IMR-90 (cell line): ENCODE data around the gene PIK3CB. TPM values are rescaled to one million over a fixed set of nuclear protein-coding genes. Genes with fewer than 3 reads are reported as not detected.

ENCODE experiments used
- ATAC-seq: fragments of 200-7000 bp; cut with Tn5 transposase; 2 replicates; pipeline ENCODE4 v1.9.1; 2020; ENCODE audit warnings: low read depth, mild to moderate bottlenecking, moderate library complexity
- BruUV-seq: library from RNA; stranded (reverse); fragments of 400-500 nt; replicated peaks from 2 replicates; lab custom pipeline; 2021; lab: Mats Ljungman, UMichigan
- CTCF ChIA-PET: fragments of 300-600 bp; formaldehyde crosslinking; extraction: SDS; loops from one replicate; lab custom pipeline; 2021; ENCODE audit warnings: antibody characterized with exemption; lab: Yijun Ruan, JAX
- POLR2A ChIA-PET: fragments of 300-600 bp; sonication (Branson Sonifier 250); formaldehyde crosslinking; loops from one replicate; lab custom pipeline; 2022; ENCODE audit warnings: antibody characterized with exemption; ENCODE audit not compliant: unreplicated experiment; lab: Charles Lee
- DNase-seq: peaks from one replicate; pipeline ENCODE4 v3.0.0; 2013
- H2AFZ ChIP-seq: replicated peaks from 2 replicates; pipeline ENCODE3; 2013; ENCODE audit warnings: low read length, mild to moderate bottlenecking; ENCODE audit not compliant: poor library complexity
- H2AK5ac ChIP-seq: 2 replicates; pipeline ENCODE4 v1.6.1; 2013; ENCODE audit warnings: low read depth, low read length, inconsistent platforms
- H2AK9ac ChIP-seq: replicated peaks from 2 replicates; pipeline ENCODE3; 2013; ENCODE audit warnings: mild to moderate bottlenecking, low read depth, low read length, moderate library complexity; ENCODE audit not compliant: poor library complexity
- H2BK120ac ChIP-seq: 2 replicates; pipeline ENCODE4 v1.6.1; 2013; ENCODE audit warnings: low read depth, low read length, inconsistent platforms
- H2BK15ac ChIP-seq: 3 replicates; pipeline ENCODE4 v1.6.1; 2013; ENCODE audit warnings: low read depth, low read length, inconsistent platforms
- H2BK20ac ChIP-seq: 2 replicates; pipeline ENCODE4 v1.6.1; 2013; ENCODE audit warnings: low read depth, mild to moderate bottlenecking, inconsistent platforms, low read length, moderate library complexity
- H2BK5ac ChIP-seq: 2 replicates; pipeline ENCODE4 v1.6.1; 2013; ENCODE audit warnings: mild to moderate bottlenecking, low read depth, low read length, inconsistent platforms; ENCODE audit not compliant: poor library complexity, severe bottlenecking
- H3K14ac ChIP-seq: replicated peaks from 2 replicates; pipeline ENCODE4 v1.6.1; 2013; ENCODE audit warnings: low read depth, low read length, inconsistent platforms
- H3K18ac ChIP-seq: 2 replicates; pipeline ENCODE4 v1.6.1; 2013; ENCODE audit warnings: low read depth, low read length, control low read depth
- H3K23ac ChIP-seq: 2 replicates; pipeline ENCODE4 v1.6.1; 2013; ENCODE audit warnings: low read depth, low read length, inconsistent platforms
- H3K27ac ChIP-seq: 2 replicates; pipeline ENCODE4 v1.5.1; 2013; ENCODE audit warnings: mild to moderate bottlenecking, control low read depth, low read length; ENCODE audit not compliant: insufficient read depth
- H3K27me3 ChIP-seq: 2 replicates; pipeline ENCODE4 v1.6.1; 2013; ENCODE audit warnings: low read length; ENCODE audit not compliant: control insufficient read depth, insufficient read depth
- H3K36me3 ChIP-seq: 2 replicates; pipeline ENCODE4 v1.6.1; 2013; ENCODE audit warnings: low read length, mixed read lengths; ENCODE audit not compliant: control insufficient read depth, insufficient read depth
- H3K4ac ChIP-seq: 2 replicates; pipeline ENCODE4 v1.6.1; 2013; ENCODE audit warnings: low read depth, low read length, inconsistent platforms
- H3K4me1 ChIP-seq: 2 replicates; pipeline ENCODE4 v1.6.1; 2013; ENCODE audit warnings: low read length, mixed read lengths; ENCODE audit not compliant: control insufficient read depth, insufficient read depth
- H3K4me2 ChIP-seq: 2 replicates; pipeline ENCODE4 v1.6.1; 2013; ENCODE audit warnings: low read depth, mild to moderate bottlenecking, control low read depth, low read length, moderate library complexity
- H3K4me3 ChIP-seq: 2 replicates; pipeline ENCODE4 v1.5.1; 2013; ENCODE audit warnings: low read depth, mild to moderate bottlenecking, control low read depth, low read length, moderate library complexity; ENCODE audit not compliant: insufficient read depth
- H3K56ac ChIP-seq: 2 replicates; pipeline ENCODE4 v1.6.1; 2013; ENCODE audit warnings: low read length, inconsistent platforms; ENCODE audit not compliant: insufficient read depth; ENCODE audit errors: extremely low read depth
- H3K79me1 ChIP-seq, 2 experiments: 2 replicates each; pipeline ENCODE4 v1.6.1; 2013; ENCODE audit warnings: low read length in 2 of 2, inconsistent platforms in 1 of 2, low read depth in 1 of 2
- H3K9ac ChIP-seq: 2 replicates; pipeline ENCODE4 v1.6.1; 2013; ENCODE audit warnings: low read depth, low read length, control low read depth
- H3K9me1 ChIP-seq: 2 replicates; pipeline ENCODE4 v1.6.1; 2013; ENCODE audit warnings: low read length, inconsistent platforms; ENCODE audit not compliant: insufficient read depth
- H3K9me3 ChIP-seq: 2 replicates; pipeline ENCODE4 v1.6.1; 2013; ENCODE audit warnings: low read length; ENCODE audit not compliant: control insufficient read depth, insufficient read depth
- H4K20me1 ChIP-seq: 2 replicates; pipeline ENCODE4 v1.6.1; 2013; ENCODE audit warnings: low read length, inconsistent platforms; ENCODE audit not compliant: insufficient read depth
- H4K5ac ChIP-seq: 2 replicates; pipeline ENCODE4 v1.6.1; 2013; ENCODE audit warnings: mild to moderate bottlenecking, low read depth, low read length, control low read depth
- H4K8ac ChIP-seq, 2 experiments: 2 replicates each; pipeline ENCODE4 v1.6.1; 2013; ENCODE audit warnings: low read depth in 2 of 2, low read length in 2 of 2, control low read depth in 1 of 2, inconsistent platforms in 1 of 2
- H4K91ac ChIP-seq: 2 replicates; pipeline ENCODE4 v1.6.1; 2013; ENCODE audit warnings: low read depth, low read length, inconsistent platforms; ENCODE audit not compliant: insufficient read depth
- CEBPB ChIP-seq: IDR thresholded peaks from 2 replicates; pipeline ENCODE4 v1.6.1; 2012; ENCODE audit warnings: low read depth, low read length, improper control_type of control experiment
- ELK1 ChIP-seq: fragments of 150-350 bp; IDR thresholded peaks from 2 replicates; pipeline ENCODE4 v1.6.1; 2016; ENCODE audit warnings: low read depth, mild to moderate bottlenecking, low read length, moderate library complexity, borderline replicate concordance
- FOS ChIP-seq: fragments of 150-350 bp; IDR thresholded peaks from 2 replicates; pipeline ENCODE4 v1.6.1; 2016; ENCODE audit warnings: low read depth, low read length
- MAFK ChIP-seq: IDR thresholded peaks from 2 replicates; pipeline ENCODE4 v1.6.1; 2012; ENCODE audit warnings: low read depth, low read length, improper control_type of control experiment
- MAZ ChIP-seq: IDR thresholded peaks from 2 replicates; pipeline ENCODE4 v1.6.1; 2012; ENCODE audit warnings: low read depth, mild to moderate bottlenecking, low read length, improper control_type of control experiment, moderate library complexity, borderline replicate concordance
- NFE2L2 ChIP-seq: fragments of 150-350 bp; IDR thresholded peaks from 2 replicates; pipeline ENCODE4 v1.6.1; 2016; ENCODE audit warnings: low read depth, mild to moderate bottlenecking, low read length
- RAD21 ChIP-seq: IDR thresholded peaks from 2 replicates; pipeline ENCODE4 v1.6.1; 2012; ENCODE audit warnings: low read length, improper control_type of control experiment
- RCOR1 ChIP-seq: IDR thresholded peaks from 2 replicates; pipeline ENCODE4 v1.6.1; 2012; ENCODE audit warnings: mild to moderate bottlenecking, low read length, improper control_type of control experiment; ENCODE audit not compliant: insufficient replicate concordance
- RFX5 ChIP-seq: IDR thresholded peaks from 2 replicates; pipeline ENCODE4 v1.8.0; 2012; ENCODE audit warnings: low read depth, mild to moderate bottlenecking, low read length, moderate library complexity
- SMC3 ChIP-seq: fragments of 150-350 bp; IDR thresholded peaks from 2 replicates; pipeline ENCODE4 v1.6.1; 2016; ENCODE audit warnings: low read depth, mild to moderate bottlenecking, antibody characterized with exemption, low read length, moderate library complexity
- dilution Hi-C: fragments of 300-500 bp; cut with HindIII; formaldehyde crosslinking; loops from one replicate; pipeline ENCODE4 v1.14.3; 2018; ENCODE audit warnings: low sequenced_read_pairs; ENCODE audit not compliant: unreplicated experiment
- in situ Hi-C: fragments of 300-500 bp; cut with MboI; formaldehyde crosslinking; loops from 3 replicates; pipeline ENCODE4 v1.14.3; 2019; ENCODE audit warnings: low sequenced_read_pairs, inconsistent platforms, mixed read lengths
- intact Hi-C: fragments of 100-400 bp; cut with micrococcal nuclease; formaldehyde crosslinking; loops from 2 replicates; pipeline ENCODE4 v1.10.0; 2022
- polyA plus RNA-seq, 3 experiments: library from polyadenylated mRNA; depleted of rRNA; stranded (reverse); fragments of >200 nt; gene quantifications; 2 replicates each; pipeline ENCODE4 v1.2.3, GENCODE V29; 2012; ENCODE audit warnings: low replicate concordance in 1 of 3
- total RNA-seq: library from RNA; depleted of rRNA; stranded (reverse); fragments of >200 nt; gene quantifications from 2 replicates; pipeline ENCODE4 v1.2.3, GENCODE V29; 2012

The PIK3CB gene
- total and polyA plus RNA-seq, 2 of the 4 experiments (the other 2 are of a cell fraction) = 6.3 to 6.8 TPM

GRCh38 chr3:138690036-138690435 lies 144.7 kb downstream of the PIK3CB start:
- no peak overlapping the region for H3K4ac ChIP-seq
- no peak overlapping the region for H3K4me2 ChIP-seq
- H4K91ac ChIP-seq = no peak overlapping the region
- dilution Hi-C loops (no loop called here), in situ Hi-C loops (loop anchor here (25.0 kb wide), 1 partner anchor 647 kb away; the partner anchor contains the start of gene MRPS22), intact Hi-C loops (loop anchor here (5.0 to 10.0 kb wide), 3 partner anchors 83 to 635 kb away; partner anchors contain the start of genes FAIM and PIK3CB)
- no peak overlapping the region for H2BK20ac ChIP-seq
- H3K4me1 ChIP-seq = peaks cover 8% of the 10 kb centered on the region
- H3K9me3 ChIP-seq = no peaks in the 10 kb centered on the region
- H4K5ac ChIP-seq = no peak overlapping the region
- no peak overlapping the region for H3K9ac ChIP-seq
- no peak overlapping the region for H3K27ac ChIP-seq
- H3K18ac ChIP-seq = no peak overlapping the region
- ChIA-PET CTCF (interaction anchor here (0.6 to 1.2 kb wide), 3 partner anchors 60 to 226 kb away, joined by 3 to 5 read pairs (median 3); partner anchors contain the start of gene CEP70), POLR2A (interaction anchor here (0.6 kb wide), 1 partner anchor 136 kb away, joined by 3 read pairs; no protein-coding TSS in a partner anchor)
- no peak overlapping the region for H2AK5ac ChIP-seq
- H3K23ac ChIP-seq = no peak overlapping the region
- no peak for TF ChIP-seq MAZ
- no peak for TF ChIP-seq MAFK
- TF ChIP-seq RCOR1 = no peak
- no peak for TF ChIP-seq ELK1
- no peak for TF ChIP-seq CEBPB
- no peak for TF ChIP-seq SMC3
- TF ChIP-seq FOS = no peak
- TF ChIP-seq NFE2L2 = no peak
- no peak for TF ChIP-seq RFX5
- TF ChIP-seq RAD21 = no peak
- H3K9me1 ChIP-seq = no peaks in the 10 kb centered on the region
- no peak overlapping the region for H3K56ac ChIP-seq
- H2BK15ac ChIP-seq = no peak overlapping the region
- peaks cover 3% of the 10 kb centered on the region; the same call in 1 of the 2 replicates for H4K20me1 ChIP-seq
- H2BK5ac ChIP-seq = no peak overlapping the region
- no TSS peak for BruUV-seq
- ATAC-seq (no peak), DNase-seq (no peak)
- no peaks in the 10 kb centered on the region for H3K27me3 ChIP-seq
- H3K14ac ChIP-seq = no peak overlapping the region
- H3K4me3 ChIP-seq = no peak overlapping the region
- H3K36me3 ChIP-seq = no peaks in the 10 kb centered on the region
- H2AK9ac ChIP-seq = no peak overlapping the region
- H4K8ac ChIP-seq = no peak overlapping the region
- H2BK120ac ChIP-seq = no peak overlapping the region
- H3K79me1 ChIP-seq = no peaks in the 10 kb centered on the region; a peak in 1 of 4 replicates
- H2AFZ ChIP-seq = no peak overlapping the region
